ENCODE results near the gene LENEP. TPM values are rescaled to one million over a fixed set of nuclear protein-coding genes. Genes with fewer than 3 reads are reported as not detected.
A peak's percentile ranks its signal among the peaks of the same experiment; 100 is the strongest.

The LENEP gene
- total and polyA plus RNA-seq, 9 donors: 0.24 to 0.40 (median 0.35) TPM; not detected in 5

- H3K27me3 ChIP-seq (ENCODE audit: control insufficient read depth, insufficient read depth, low read length): no peaks in the 10 kb centered on the region
- peaks cover 47% of the 10 kb centered on the region for H3K36me3 ChIP-seq (ENCODE audit: control insufficient read depth, insufficient read depth, low read length)
- H3K27ac ChIP-seq (ENCODE audit: low read length): peak overlapping the region; percentile 100
- no peaks in the 10 kb centered on the region for H3K9me3 ChIP-seq (replicated peaks; ENCODE audit: control insufficient read depth, low read depth, low read length)
- WGBS (ENCODE audit: insufficient coverage): 0% methylated on average over 1 of the region's 5 CpGs
- DNase-seq: no peak
- peak overlapping the region; percentile 57 for H3K4me3 ChIP-seq (ENCODE audit: low read length)
- H3K4me1 ChIP-seq (ENCODE audit: control insufficient read depth, insufficient read depth, low read length): peaks cover 52% of the 10 kb centered on the region
These were observed 24.1 kb upstream of the LENEP start for GRCh38 chr1:154969246-154969645.

GRCh38 chr1:154969860-154970452 lies 23.4 kb upstream of the LENEP start:
- H3K4me1 ChIP-seq (ENCODE audit: control insufficient read depth, insufficient read depth, low read length): peaks cover 52% of the 10 kb centered on the region
- peak; percentile 64 for DNase-seq
- 17% methylated on average over 5 of the region's 22 CpGs for WGBS (ENCODE audit: insufficient coverage)

GRCh38 chr1:154970631-154971340 lies 22.6 kb upstream of the LENEP start, which contains the start of gene SHC1:
TSS of gene SHC1 (minus strand) at chr1:154970747. CDS start at chr1:154970526, 221 bp downstream.
- Histone ChIP-seq H3K36me3 (ENCODE audit: control insufficient read depth, insufficient read depth, low read length) (peaks cover 32% of the 10 kb centered on the region), H3K4me1 (ENCODE audit: control insufficient read depth, insufficient read depth, low read length) (peaks cover 52% of the 10 kb centered on the region)
- WGBS (ENCODE audit: insufficient coverage): 17% methylated on average over 3 of the region's 15 CpGs

More at GRCh38 chr1:154969860-154970452, 23.4 kb upstream of the LENEP start:
- H3K27ac ChIP-seq (ENCODE audit: low read length): peak overlapping the region; percentile 100
- H3K27me3 ChIP-seq (ENCODE audit: control insufficient read depth, insufficient read depth, low read length): no peaks in the 10 kb centered on the region
- H3K9me3 ChIP-seq (replicated peaks; ENCODE audit: control insufficient read depth, low read depth, low read length): no peaks in the 10 kb centered on the region
- peaks cover 40% of the 10 kb centered on the region for H3K36me3 ChIP-seq (ENCODE audit: control insufficient read depth, insufficient read depth, low read length)
- H3K4me3 ChIP-seq (ENCODE audit: low read length): peak overlapping the region; percentile 57

GRCh38 chr1:154971341-154971998 lies 21.9 kb upstream of the LENEP start:
- Histone ChIP-seq H3K4me3 (ENCODE audit: low read length) (no peak overlapping the region), H3K4me1 (ENCODE audit: control insufficient read depth, insufficient read depth, low read length) (peaks cover 56% of the 10 kb centered on the region)
- 33% methylated on average over 3 of the region's 10 CpGs for WGBS (ENCODE audit: insufficient coverage)

More at GRCh38 chr1:154970631-154971340, 22.6 kb upstream of the LENEP start, which contains the start of gene SHC1:
- peak; percentile 99 for DNase-seq
- Histone ChIP-seq H3K27ac (ENCODE audit: low read length) (peak within 1 kb of the TSS; percentile 100), H3K9me3 (replicated peaks; ENCODE audit: control insufficient read depth, low read depth, low read length) (no peaks in the 10 kb centered on the region), H3K27me3 (ENCODE audit: control insufficient read depth, insufficient read depth, low read length) (no peaks in the 10 kb centered on the region), H3K4me3 (ENCODE audit: low read length) (peak within 1 kb of the TSS; percentile 57)

GRCh38 chr1:154972213-154972516 lies 21.2 kb upstream of the LENEP start:
- Histone ChIP-seq H3K27me3 (ENCODE audit: control insufficient read depth, insufficient read depth, low read length) (no peaks in the 10 kb centered on the region), H3K36me3 (ENCODE audit: control insufficient read depth, insufficient read depth, low read length) (peaks cover 18% of the 10 kb centered on the region), H3K4me1 (ENCODE audit: control insufficient read depth, insufficient read depth, low read length) (peaks cover 56% of the 10 kb centered on the region), H3K4me3 (ENCODE audit: low read length) (no peak overlapping the region), H3K9me3 (replicated peaks; ENCODE audit: control insufficient read depth, low read depth, low read length) (no peaks in the 10 kb centered on the region), H3K27ac (ENCODE audit: low read length) (peak overlapping the region; percentile 100)
- no CpG with 5 or more reads among the region's 3 CpGs for WGBS (ENCODE audit: insufficient coverage)
- DNase-seq: no peak

More at GRCh38 chr1:154971341-154971998, 21.9 kb upstream of the LENEP start:
- no peaks in the 10 kb centered on the region for H3K27me3 ChIP-seq (ENCODE audit: control insufficient read depth, insufficient read depth, low read length)
- H3K9me3 ChIP-seq (replicated peaks; ENCODE audit: control insufficient read depth, low read depth, low read length): no peaks in the 10 kb centered on the region
- H3K36me3 ChIP-seq (ENCODE audit: control insufficient read depth, insufficient read depth, low read length): peaks cover 25% of the 10 kb centered on the region
- peak overlapping the region; percentile 100 for H3K27ac ChIP-seq (ENCODE audit: low read length)
- no peak for DNase-seq

GRCh38 chr1:154972517-154973343 lies 20.7 kb upstream of the LENEP start:
- DNase-seq: peak; percentile 71
- Histone ChIP-seq H3K4me3 (ENCODE audit: low read length) (no peak overlapping the region), H3K27me3 (ENCODE audit: control insufficient read depth, insufficient read depth, low read length) (no peaks in the 10 kb centered on the region), H3K4me1 (ENCODE audit: control insufficient read depth, insufficient read depth, low read length) (peaks cover 53% of the 10 kb centered on the region), H3K36me3 (ENCODE audit: control insufficient read depth, insufficient read depth, low read length) (peaks cover 14% of the 10 kb centered on the region), H3K9me3 (replicated peaks; ENCODE audit: control insufficient read depth, low read depth, low read length) (no peaks in the 10 kb centered on the region), H3K27ac (ENCODE audit: low read length) (peak overlapping the region; percentile 100)
- WGBS (ENCODE audit: insufficient coverage): 31% methylated on average over 7 of the region's 18 CpGs

- H3K27me3 ChIP-seq (ENCODE audit: control insufficient read depth, insufficient read depth, low read length): no peaks in the 10 kb centered on the region
- no peaks in the 10 kb centered on the region for H3K9me3 ChIP-seq (replicated peaks; ENCODE audit: control insufficient read depth, low read depth, low read length)
- H3K27ac ChIP-seq (ENCODE audit: low read length): peak overlapping the region; percentile 100
- peaks cover 13% of the 10 kb centered on the region for H3K36me3 ChIP-seq (ENCODE audit: control insufficient read depth, insufficient read depth, low read length)
- H3K4me3 ChIP-seq (ENCODE audit: low read length): peak overlapping the region; percentile 67
- peaks cover 51% of the 10 kb centered on the region for H3K4me1 ChIP-seq (ENCODE audit: control insufficient read depth, insufficient read depth, low read length)
- under 1% methylated on average over 26 of the region's 37 CpGs for WGBS (ENCODE audit: insufficient coverage)
- DNase-seq: peak; percentile 97
These were observed 19.9 kb upstream of the LENEP start for GRCh38 chr1:154973344-154974101.

- Histone ChIP-seq H3K36me3 (ENCODE audit: control insufficient read depth, insufficient read depth, low read length) (peaks cover 15% of the 10 kb centered on the region), H3K4me3 (ENCODE audit: low read length) (peak within 1 kb of the TSS; percentile 79), H3K9me3 (replicated peaks; ENCODE audit: control insufficient read depth, low read depth, low read length) (no peaks in the 10 kb centered on the region), H3K27ac (ENCODE audit: low read length) (peak within 1 kb of the TSS; percentile 100), H3K4me1 (ENCODE audit: control insufficient read depth, insufficient read depth, low read length) (peaks cover 43% of the 10 kb centered on the region), H3K27me3 (ENCODE audit: control insufficient read depth, insufficient read depth, low read length) (no peaks in the 10 kb centered on the region)
- under 1% methylated on average over 45 of the region's 47 CpGs for WGBS (ENCODE audit: insufficient coverage)
- DNase-seq: peak; percentile 100
These were observed 19.1 kb upstream of the LENEP start, which contains the start of gene CKS1B for GRCh38 chr1:154974102-154974807. TSS of gene CKS1B (plus strand) at chr1:154974681. CDS start at chr1:154974746, 65 bp downstream.

Measured in muscle of leg (tissue), 11 donors.